ENCODE results near the gene TMEM238L.
A peak's percentile ranks its signal among the peaks of the same experiment; 100 is the strongest.
"Not testable (repeated sequence)": the region's sequence is repeated elsewhere in the genome, so short reads cannot be mapped to it uniquely, and the experiment has no call there.

TMEM238L gene, protein sequence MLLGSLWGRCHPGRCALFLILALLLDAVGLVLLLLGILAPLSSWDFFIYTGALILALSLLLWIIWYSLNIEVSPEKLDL

DNA sequence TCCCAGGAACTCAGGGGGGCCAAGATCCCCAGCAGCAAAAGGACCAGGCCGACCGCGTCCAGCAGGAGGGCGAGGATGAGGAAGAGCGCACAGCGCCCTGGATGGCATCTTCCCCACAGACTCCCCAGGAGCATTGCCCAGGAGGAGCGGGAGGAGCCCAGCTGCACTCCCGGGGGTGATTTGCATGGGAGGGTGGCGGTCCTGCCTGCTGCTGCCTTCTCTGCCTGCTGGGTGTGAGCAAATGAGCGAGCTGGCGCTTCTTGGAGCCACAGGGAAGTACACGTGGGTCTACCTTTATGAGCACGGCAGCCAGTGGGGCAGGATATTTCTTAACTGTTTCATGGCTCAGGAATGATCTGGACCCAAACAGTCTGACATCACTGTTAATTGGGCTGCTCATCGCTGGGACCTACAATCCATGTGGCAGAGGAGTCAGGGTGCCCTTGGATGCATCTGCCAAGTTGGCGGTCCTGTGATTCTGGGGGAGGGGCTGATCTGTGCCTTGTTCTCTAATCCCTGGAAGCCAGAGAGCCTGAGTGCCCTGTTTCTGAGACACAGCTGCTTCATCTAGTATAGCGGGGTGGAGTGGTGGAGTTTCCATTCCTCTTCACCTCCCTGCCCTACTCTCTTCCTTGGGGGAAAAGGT is at the start of gene TMEM238L:
TMEM238L (minus strand) TSS at position 270 of the 646 bp plus-strand sequence; CDS start at position 134, 136 bp downstream.
- peak in 1 of 56 donors; percentile 15 for DNase-seq

DNA sequence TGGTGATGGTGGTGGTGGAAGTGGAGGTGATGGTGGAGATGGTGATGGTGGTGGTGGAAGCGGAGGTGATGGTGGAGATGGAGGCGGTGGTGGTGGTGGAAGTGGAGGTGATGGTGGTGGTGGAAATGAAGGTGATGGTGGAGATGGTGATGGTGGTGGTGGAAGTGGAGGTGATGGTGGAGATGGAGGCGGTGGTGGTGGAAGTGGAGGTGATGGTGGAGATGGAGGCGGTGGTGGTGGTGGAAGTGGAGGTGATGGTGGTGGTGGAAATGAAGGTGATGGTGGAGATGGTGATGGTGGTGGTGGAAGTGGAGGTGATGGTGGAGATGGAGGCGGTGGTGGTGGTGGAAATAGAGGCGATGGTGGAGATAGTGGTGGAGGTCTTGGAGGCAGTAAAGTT is 42.7 kb upstream of the TMEM238L start:
- not testable (repeated sequence) for DNase-seq

DNA sequence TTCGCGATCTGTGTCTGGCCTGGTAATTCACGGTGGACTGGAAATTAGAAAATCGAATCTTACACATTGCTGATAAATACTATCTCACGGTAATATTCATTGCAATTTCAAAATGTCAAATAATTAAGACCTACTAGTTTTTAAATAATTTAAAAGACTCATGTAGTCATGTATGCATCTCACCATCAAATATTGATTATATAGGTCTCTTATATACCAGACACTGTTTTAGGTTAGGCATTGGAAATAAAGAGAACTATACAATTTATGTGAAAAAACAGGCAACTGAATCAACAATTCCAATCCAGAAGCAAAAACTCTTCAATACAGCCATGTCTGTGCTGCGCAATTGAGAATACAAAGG is 41.5 kb upstream of the TMEM238L start:
- DNase-seq: no peak

DNA sequence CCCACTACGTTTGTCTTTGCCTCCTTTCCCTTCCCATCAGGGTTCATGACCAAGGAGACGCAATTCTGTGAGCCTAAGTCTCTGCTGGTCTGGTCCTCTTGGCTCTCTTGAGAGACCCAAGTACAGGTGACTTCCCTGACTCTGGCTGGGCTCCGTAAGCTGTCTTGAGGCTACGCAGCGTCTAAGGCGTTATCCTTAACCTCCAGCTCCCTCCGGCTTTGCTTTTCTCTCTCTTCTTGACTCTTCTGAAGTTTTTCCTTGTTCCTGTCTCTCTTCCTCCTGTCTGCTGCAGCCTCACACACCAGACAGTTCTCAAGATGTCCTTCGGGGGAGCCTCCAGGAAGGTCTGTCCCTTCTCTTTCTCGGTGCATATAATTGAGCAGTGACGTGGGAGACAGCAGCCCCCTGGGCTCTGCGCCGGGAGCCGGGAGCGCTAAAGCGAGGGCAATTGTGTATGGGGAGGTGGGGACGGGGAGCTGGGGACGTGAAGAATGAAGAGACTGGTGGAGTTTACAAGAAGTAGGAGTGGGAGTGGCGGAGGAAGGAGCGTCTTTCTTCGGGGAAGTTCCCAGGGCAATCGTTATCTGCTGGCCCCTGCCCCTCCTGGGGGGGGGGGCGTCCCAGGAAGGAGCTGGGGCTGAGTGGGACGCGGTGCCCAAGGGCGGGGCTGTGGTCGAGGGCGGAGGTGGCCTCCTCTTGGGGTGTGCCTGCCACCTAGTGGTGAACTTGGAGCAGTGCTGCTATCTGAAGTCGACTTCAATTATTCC is 40.9 kb upstream of the TMEM238L start:
- DNase-seq: peak in 46 of 56 donors; percentile 8 to 69 (median 36)

DNA sequence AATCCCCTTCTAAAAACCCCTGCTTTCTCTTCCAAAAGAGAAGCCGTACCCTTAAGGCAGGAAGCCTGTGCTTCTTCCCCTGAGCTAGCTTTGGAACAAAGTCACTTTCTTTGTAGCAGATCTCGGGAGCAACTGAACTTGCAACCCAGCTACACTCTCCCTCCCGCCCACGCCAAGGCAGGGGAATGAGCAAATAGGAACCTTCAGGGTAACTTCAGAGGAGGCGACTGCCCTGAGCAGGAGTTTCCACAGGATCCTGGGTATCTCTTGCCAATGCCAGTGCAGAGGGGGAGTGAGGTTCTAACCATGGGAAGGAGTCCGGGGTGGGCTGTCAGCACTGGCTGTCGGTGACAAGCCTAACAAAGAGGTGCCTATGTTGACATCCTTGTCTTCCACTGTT is 39.9 kb upstream of the TMEM238L start:
- peak in 5 of 56 donors; percentile 2 to 24 (median 6) for DNase-seq

DNA sequence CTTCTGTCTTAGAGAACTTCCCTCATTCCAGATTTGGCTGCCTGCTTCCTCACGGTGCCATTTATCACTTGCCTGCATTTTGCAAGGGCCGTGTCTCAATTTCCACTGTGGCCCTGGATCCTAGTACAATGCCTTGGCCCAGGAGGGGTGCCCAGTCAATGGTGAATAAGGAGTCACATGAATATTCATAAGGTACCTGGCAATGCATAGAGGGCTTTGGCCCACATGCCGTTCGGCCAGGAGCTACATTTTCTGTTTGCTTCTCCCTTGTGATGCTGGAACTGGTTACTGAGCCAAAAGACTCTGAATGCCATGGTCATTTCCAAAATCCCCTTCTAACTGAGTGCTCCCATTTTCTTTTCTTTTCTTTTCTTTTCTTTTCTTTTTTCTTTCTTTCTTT is 38.8 kb upstream of the TMEM238L start:
- peak in 42 of 56 donors; percentile 2 to 84 (median 42) for DNase-seq

DNA sequence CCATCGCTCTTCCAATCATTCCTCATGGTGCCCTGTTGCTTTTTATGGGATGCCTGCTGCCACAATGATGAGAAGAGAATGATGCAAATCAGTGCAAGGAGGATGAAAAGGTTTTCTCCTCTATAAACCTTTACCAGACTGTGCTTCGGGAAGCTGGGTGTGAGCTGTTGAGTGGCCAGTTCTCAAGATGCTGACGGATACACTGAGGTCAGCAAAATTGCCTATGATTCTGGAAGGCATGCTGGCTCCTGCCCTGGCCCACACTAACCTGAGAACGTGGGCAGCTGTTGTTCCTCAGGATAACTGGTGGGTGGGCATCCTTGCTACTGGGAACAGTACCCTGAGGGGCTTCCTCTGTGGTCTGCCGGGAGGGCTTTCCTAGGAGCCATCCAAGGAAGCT is 34.8 kb upstream of the TMEM238L start:
- DNase-seq: no peak

DNA sequence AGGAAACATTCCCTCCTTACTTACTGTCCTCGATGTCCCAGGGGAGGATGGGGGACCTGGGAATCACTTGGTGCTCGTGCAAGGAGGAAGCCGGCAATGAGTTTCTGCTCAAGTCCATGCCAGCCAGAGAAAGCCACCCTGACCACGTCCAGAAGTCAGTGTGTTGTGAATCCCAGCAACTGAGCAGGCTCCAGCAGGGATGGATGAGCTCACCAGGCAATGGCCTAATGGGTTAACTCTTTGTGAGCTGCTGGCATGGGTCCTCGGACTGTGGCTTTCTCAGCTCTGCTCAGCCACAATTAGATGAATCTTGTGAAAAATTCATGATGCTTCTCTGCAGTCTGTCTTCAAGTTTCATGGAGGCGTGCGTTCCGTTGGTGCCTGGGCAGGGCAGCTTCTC is 34.0 kb upstream of the TMEM238L start, which contains the start of gene PIRT:
PIRT (minus strand) TSS at position 167 of the 400 bp plus-strand sequence. CDS start 12,442 bp downstream, outside the sequence.
- peak in 3 of 56 donors; percentile 1 to 21 (median 5) for DNase-seq

DNA sequence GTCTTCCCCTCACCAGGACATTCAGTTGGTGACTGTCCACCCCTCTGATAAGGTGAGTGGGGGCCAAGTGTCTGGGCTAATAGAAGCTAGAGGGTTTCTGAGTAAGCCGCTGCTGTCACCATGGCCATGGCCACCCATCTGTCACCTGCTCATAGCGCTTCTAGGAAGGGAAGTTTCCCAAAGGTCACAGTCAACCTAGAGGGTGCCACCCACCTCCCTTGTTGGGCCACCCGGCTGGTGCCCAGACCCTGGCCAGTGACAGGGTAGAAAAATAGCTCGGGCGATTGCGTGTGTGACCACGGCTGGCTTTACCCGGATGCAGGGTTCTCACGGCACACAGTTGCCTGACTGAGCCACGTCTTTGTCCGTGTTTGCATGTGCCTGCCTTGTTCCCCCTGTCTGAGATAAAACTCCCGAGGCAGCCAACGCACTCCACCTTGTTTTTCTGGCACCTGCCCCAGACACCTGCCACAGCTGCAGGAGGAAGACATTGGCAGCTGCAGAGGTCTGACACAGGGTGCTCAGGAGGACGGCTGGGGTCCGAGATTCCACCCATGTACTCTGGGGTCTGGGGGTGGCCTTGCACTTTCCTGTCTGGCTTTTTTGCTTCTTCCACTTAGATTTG is 33.2 kb upstream of the TMEM238L start:
- no peak for DNase-seq

DNA sequence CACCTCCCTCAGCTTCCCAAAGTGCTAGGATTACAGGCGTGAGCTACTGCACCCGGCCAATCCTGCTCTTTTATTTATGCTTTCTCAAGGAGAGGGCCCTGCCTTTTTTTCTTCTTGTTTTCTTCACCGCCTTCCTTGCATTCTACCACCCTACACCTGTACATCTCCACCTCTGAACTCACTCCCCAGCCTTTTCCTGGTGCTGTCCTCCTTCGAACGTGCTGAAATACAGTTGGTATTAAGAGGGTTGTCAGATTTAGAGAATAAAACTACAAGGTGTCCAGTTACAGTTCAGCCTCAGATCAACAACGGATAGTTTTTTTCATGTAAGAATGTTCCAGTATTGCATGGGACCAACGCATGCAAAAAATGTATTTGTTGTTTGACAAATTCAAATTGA is 32.2 kb upstream of the TMEM238L start:
- no peak for DNase-seq

DNA sequence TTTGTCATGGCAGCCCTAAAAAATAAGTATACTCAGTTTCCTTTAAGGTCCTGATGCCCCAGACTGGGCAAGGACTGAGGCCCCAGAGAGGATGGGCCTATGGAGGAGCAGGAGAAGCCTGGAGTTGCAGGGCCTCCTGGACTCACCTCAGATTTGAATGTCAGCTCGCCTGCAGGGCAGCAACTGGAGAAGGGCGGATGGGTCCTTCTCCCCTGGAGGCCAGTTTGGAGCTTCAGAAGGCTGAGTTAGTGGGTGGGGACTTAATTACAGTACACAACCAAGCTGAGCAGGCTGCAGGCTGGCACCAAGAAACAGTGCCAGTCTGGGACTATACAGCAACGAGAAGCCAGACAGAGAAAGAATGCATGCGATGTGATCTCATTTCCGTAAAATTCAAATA is 27.8 kb upstream of the TMEM238L start:
- DNase-seq: no peak

DNA sequence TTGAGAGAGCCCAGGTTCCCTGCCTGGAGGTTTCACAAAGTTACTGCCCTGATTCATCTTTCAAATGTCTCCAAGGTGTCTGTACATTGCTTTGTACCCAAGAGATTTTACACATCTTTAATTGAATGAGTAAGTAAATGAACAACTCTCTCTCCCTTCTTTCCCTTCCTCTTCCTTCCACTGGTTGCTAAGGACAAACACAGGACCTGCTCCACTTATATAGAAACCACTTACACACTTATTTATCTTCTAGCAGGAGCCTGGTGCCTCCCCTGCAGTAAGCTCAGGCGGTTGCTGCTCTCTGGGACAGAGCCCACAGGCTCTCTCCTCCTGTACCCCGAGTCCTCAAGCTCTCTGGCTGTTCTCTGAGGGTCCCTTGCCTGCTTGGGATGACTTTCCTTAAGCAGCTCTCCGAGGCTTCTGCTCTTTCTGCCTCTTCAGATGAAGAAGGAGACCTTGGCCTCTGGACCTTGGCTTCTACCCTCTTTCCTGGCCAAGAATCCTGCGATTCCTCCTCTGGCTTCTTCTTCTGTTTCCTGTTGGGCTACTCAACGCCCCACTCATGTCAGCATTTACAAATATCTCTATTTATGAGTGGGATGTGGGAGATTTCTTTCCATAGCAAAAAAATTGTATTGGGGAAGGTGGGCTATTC is 24.1 kb upstream of the TMEM238L start:
- DNase-seq: no peak

DNA sequence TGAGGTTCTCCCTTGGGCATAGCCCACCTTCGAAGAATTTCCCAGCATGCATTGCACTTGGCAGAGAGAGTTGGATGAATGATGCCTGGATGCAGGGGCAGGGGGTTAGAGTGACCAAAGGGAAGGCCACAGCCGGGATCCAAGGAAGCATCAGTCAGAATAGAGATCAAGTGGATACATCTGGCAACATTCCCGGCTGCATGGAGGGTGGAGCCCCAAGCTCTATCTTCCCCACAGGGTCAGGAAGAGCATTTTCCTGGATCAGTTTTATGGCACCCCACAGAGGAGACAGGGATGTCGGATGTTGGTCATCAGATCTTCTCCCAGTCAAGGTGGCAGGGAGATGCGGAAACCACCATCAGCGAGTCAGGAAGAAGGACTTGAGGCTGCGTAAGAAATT is 21.0 kb upstream of the TMEM238L start:
- no peak for DNase-seq

DNA sequence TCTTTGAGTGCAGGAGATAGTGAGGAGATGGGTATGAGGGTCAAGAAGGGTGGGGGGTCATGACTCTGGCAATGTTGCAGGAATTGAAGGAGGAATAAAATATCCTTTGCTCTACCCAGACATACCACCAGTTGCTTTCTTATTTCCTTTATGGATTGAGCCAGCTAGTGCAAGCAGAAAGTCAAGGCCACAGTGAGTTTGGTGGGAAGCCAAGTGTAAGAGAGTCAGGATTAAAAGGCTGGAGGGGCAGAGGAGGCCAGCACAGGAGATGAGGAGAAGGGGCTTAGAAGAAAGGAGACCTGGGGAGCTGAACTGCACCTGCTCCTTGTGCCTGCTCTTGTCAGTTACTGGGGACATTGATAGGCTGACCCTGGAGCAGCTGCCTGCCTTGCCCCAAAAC is 17.9 kb upstream of the TMEM238L start:
- no peak for DNase-seq

DNA sequence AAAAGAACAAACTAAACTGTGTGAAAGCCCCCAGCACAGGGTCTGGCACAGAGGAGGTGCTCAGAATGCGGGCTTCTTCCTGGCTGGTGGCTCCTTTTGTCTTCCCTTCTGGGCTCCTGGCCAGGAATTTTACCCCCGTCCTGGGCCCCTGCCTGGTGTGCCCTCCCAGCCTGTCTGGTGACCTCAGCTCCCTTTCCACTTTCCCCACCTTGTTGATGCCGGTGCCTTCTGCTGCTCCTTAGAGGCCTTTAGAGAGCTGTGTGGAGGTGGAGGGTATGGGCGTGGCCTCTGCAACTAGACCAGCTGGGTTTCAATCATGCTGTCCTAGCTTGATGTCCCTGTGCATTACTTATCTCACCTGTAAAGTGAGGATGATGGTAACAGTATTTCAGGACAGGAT is 17.2 kb upstream of the TMEM238L start:
- DNase-seq: no peak

DNA sequence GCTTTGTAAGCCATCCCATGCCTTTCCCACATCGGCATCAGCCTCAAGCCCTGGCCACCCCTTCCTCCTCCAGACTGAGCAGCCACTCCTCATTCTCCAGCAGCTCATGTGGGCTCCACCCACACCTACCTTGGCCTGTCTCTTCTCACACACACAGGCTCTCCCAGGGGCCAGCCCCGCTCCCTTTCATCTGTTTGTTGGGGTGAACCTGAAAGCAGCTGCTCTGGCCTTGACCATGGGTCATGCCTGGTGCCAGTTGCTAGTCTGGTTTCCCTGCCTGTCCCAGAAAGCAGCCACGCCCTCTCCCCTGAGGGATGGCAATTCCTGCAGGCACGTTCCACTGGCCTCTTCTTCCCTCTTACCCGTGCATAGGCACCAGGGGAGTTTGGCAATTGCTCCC is 11.4 kb upstream of the TMEM238L start:
- DNase-seq: no peak

DNA sequence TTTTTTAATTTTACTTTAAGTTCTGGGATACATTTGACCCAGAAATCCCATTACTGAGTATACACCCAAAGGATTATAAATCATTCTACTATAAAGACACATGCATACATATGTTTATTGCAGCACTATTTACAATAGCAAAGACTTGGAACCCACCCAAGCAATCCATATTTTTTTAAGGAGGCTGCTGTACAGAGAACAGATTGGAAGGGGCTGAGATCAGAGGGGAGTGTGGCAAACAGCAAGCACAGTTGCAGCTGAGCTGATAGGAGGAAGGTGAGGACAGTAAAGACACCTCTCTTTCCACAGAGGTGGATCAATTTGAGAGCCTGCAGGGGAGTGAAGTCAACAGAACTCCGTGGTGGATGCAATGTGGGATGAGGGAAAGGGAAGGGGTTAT is 10.2 kb upstream of the TMEM238L start:
- DNase-seq: no peak

DNA sequence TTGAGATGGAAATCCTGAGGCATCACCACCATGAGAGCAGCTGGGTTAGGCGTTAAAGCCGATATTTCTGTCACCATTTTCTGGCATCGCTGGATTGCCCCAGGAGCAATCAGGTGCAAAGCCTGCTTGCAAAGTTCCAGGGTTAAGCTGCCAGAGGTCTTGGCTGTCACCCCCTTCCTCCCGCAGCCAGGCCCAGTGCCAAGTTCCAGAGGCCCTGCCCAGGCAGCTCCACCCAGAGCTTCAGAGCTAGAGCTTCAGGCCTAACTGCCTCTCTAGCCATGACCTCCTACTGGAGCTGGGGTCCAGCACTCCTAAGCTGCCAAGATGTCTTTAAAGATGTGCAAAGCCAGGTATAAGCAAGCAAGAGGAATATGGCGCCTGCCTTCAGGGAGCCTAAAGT is 8.8 kb upstream of the TMEM238L start:
- DNase-seq: peak in 5 of 56 donors; percentile 8 to 16 (median 14)

DNA sequence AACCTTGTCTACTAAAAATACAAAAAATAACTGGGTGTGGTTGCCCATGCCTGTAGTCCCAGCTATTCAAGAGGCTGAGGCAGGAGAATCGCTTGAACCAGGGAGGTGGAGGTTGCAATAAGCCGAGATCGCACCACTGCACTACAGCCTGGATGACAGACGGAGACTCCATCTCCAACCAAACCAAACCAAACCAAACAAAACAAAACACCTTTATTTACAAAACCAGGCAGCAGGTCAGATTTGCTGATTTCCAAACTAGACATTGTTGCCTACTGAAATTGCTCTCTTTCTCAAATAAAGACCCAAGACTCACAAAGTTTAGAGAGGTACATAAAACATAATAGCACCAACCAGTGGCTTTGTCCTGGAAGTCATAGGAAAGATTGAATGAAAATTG is 5.7 kb upstream of the TMEM238L start:
- DNase-seq: no peak

DNA sequence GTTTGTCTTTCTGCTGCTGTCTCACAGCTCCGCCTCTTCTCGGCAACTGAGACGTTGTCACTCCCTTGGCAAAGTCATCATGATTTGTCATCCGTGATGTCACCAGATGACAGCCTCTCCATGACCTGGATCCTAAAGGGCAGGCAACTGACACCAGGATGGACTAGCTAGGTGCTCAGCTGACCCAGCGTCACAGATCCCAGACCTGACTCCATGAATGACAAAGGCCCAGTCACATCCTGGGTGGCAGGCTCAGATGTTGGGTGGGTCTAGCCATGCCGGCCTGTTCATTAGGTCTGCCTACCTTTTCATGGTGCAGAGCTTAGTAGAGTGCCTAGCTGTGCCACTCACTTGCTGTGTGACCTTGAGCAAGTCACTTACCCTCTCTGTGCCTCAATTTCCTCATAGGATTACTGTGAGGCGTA is 3.8 kb upstream of the TMEM238L start:
- DNase-seq: no peak

DNA sequence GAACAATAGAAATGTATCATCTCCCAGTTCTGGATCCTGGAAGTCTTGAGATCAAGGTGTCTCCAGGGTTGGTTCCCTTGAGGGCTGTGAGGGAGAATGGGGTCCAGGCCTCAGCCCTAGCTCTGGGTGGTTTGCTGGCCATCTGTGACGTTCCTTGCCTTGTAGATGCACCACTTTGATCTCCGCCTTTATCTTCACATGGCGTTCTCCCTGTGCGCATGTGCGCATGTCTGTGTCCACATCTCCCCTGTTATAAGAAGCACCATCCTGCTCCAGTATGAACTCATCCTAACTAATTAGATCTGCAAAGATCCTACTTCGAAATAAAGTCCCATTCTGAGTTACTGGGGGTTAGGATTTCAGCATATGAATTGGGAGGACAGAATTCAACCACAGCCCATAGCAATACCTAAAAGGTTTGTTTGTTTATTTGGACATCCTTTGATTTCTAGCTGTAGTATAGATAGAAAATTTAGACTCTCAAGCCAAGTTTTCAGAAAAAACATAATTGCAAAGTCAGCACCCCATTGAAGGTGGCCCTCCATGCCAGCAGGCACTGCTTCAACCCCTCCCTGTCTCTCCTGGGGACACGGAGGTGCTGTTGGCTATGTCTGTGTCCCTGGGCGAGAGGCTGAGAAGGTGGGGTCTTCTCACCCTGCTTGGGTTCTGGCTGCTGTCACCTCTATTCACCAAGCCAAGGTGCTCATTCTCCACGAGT is 2.8 kb upstream of the TMEM238L start:
- no peak for DNase-seq

Measured in amygdala (tissue), 56 donors.